ENCODE data around the gene POLR3A. TPM values are rescaled to one million over a fixed set of nuclear protein-coding genes. Genes with fewer than 3 reads are reported as not detected.
"Not testable (repeated sequence)": the region's sequence is repeated elsewhere in the genome, so short reads cannot be mapped to it uniquely, and the experiment has no call there.

Gene POLR3A
- total RNA-seq, 2 donors from 2014 or later, result 28.2 to 28.6 TPM

- TF ChIP-seq, protein P1, sequence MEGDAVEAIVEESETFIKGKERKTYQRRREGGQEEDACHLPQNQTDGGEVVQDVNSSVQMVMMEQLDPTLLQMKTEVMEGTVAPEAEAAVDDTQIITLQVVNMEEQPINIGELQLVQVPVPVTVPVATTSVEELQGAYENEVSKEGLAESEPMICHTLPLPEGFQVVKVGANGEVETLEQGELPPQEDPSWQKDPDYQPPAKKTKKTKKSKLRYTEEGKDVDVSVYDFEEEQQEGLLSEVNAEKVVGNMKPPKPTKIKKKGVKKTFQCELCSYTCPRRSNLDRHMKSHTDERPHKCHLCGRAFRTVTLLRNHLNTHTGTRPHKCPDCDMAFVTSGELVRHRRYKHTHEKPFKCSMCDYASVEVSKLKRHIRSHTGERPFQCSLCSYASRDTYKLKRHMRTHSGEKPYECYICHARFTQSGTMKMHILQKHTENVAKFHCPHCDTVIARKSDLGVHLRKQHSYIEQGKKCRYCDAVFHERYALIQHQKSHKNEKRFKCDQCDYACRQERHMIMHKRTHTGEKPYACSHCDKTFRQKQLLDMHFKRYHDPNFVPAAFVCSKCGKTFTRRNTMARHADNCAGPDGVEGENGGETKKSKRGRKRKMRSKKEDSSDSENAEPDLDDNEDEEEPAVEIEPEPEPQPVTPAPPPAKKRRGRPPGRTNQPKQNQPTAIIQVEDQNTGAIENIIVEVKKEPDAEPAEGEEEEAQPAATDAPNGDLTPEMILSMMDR (conservative IDR thresholded peaks at IDR 0.05), result no peak
- H3K9me3 ChIP-seq (ENCODE audit: control insufficient read depth, low read length), result peaks cover 4% of the 10 kb centered on the region
- no peak overlapping the region for H3K9ac ChIP-seq (ENCODE audit: extremely low read depth, low read length, poor library complexity, severe bottlenecking)
- Mint-ChIP-seq H3K4me3 (no peak overlapping the region), H3K27me3 (ENCODE audit: insufficient read depth) (no peaks in the 10 kb centered on the region), H3K36me3 (ENCODE audit: low read depth) (peaks cover 7% of the 10 kb centered on the region), H3K9me3 (peaks cover 24% of the 10 kb centered on the region), H3K27ac (no peak overlapping the region), H3K4me1 (no peaks in the 10 kb centered on the region)
- H3K36me3 ChIP-seq (ENCODE audit: control insufficient read depth, insufficient read depth, low read length), result no peaks in the 10 kb centered on the region
- H3K27me3 ChIP-seq (ENCODE audit: control insufficient read depth, insufficient read depth, low read length, poor library complexity, severe bottlenecking), result no peaks in the 10 kb centered on the region
- H3K4me1 ChIP-seq (ENCODE audit: control insufficient read depth, insufficient read depth, low read length), result no peaks in the 10 kb centered on the region
- DNase-seq, result no peak
- H3K4me3 ChIP-seq (ENCODE audit: low read length), result no peak overlapping the region
- no peak overlapping the region for H3K27ac ChIP-seq (ENCODE audit: low read depth, low read length)
- WGBS, 2 experiments (ENCODE audit: insufficient coverage in 1 of 2, insufficient read length in 1 of 2), result 93% methylated on average over 3 of the region's 5 CpGs; no CpG with 5 or more reads in 1 of the 2 experiments
Measured at GRCh38 chr10:78070726-78071125, 41.4 kb upstream of the POLR3A start.

DNA sequence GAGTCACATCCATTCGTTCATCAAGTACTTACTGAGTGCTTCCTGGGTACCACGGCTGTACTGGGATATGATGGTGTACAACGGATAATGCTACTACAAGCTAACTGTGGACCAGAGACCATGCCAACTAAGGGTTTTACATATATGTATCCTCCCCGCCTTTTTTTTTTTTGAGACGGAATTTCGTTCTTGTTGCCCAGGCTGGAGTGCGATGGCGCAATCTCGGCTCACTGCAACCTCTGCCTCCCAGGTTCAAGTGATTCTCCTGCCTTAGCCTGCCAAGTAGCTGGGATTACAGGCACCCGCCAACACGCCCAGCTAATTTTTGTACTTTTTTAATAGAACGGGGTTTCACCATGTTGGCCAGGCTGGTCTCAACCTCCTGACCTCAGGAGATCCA, 40.7 kb upstream of the POLR3A start:
- not testable (repeated sequence) for H3K27ac Mint-ChIP-seq; H3K4me1 Mint-ChIP-seq; H3K36me3 Mint-ChIP-seq (ENCODE audit: low read depth); H3K27me3 ChIP-seq (ENCODE audit: control insufficient read depth, insufficient read depth, low read length, poor library complexity, severe bottlenecking); H3K27ac ChIP-seq (ENCODE audit: low read depth, low read length); H3K9ac ChIP-seq (ENCODE audit: extremely low read depth, low read length, poor library complexity, severe bottlenecking); H3K36me3 ChIP-seq (ENCODE audit: control insufficient read depth, insufficient read depth, low read length); H3K9me3 ChIP-seq (ENCODE audit: control insufficient read depth, low read length); H3K4me1 ChIP-seq (ENCODE audit: control insufficient read depth, insufficient read depth, low read length); DNase-seq; H3K4me3 ChIP-seq (ENCODE audit: low read length); H3K4me3 Mint-ChIP-seq; H3K27me3 Mint-ChIP-seq (ENCODE audit: insufficient read depth)
- WGBS, 2 experiments (ENCODE audit: insufficient coverage in 1 of 2, insufficient read length in 1 of 2), result 90 to 93% methylated on average over 10 to 12 of the region's 12 CpGs
- peaks cover 18% of the 10 kb centered on the region for H3K9me3 Mint-ChIP-seq

DNA sequence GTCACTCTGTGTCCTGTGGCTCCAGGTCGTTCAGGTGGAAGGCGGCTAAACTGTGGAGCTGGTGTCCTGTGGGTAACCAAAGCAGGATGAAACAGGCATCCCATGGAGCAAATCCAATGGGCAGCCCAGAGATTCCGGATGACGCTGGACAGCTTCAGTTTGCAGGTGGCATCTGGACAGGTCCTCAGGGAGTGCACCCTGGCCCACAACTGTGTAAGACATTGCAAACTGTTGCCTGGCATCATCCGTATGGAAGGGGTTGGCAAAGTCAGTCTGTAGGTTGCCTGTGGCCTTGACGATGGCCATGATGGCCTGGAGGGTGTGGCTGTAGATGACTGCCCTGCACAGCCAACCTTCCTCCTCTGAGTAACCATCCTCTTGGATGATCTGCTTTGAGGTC, 39.8 kb upstream of the POLR3A start:
- H3K36me3 Mint-ChIP-seq (ENCODE audit: low read depth), result peaks cover under 1% of the 10 kb centered on the region
- no peak overlapping the region for H3K4me3 Mint-ChIP-seq
- H3K9me3 Mint-ChIP-seq, result peaks cover 10% of the 10 kb centered on the region
- Histone ChIP-seq H3K9ac (ENCODE audit: extremely low read depth, low read length, poor library complexity, severe bottlenecking) (no peak overlapping the region), H3K36me3 (ENCODE audit: control insufficient read depth, insufficient read depth, low read length) (no peaks in the 10 kb centered on the region), H3K9me3 (ENCODE audit: control insufficient read depth, low read length) (peaks cover under 1% of the 10 kb centered on the region), H3K4me3 (ENCODE audit: low read length) (no peak overlapping the region), H3K27me3 (ENCODE audit: control insufficient read depth, insufficient read depth, low read length, poor library complexity, severe bottlenecking) (no peaks in the 10 kb centered on the region), H3K27ac (ENCODE audit: low read depth, low read length) (no peak overlapping the region), H3K4me1 (ENCODE audit: control insufficient read depth, insufficient read depth, low read length) (no peaks in the 10 kb centered on the region)
- DNase-seq, result no peak
- no peaks in the 10 kb centered on the region for H3K27me3 Mint-ChIP-seq (ENCODE audit: insufficient read depth)
- TF ChIP-seq, protein P1 (conservative IDR thresholded peaks at IDR 0.05), result no peak
- no peaks in the 10 kb centered on the region for H3K4me1 Mint-ChIP-seq
- 84 to 92% methylated on average over 5 to 6 of the region's 6 CpGs for WGBS, 2 experiments (ENCODE audit: insufficient coverage in 1 of 2, insufficient read length in 1 of 2)
- no peak overlapping the region for H3K27ac Mint-ChIP-seq
